ENCODE results near the gene PER2.

The PER2 gene

DNA sequence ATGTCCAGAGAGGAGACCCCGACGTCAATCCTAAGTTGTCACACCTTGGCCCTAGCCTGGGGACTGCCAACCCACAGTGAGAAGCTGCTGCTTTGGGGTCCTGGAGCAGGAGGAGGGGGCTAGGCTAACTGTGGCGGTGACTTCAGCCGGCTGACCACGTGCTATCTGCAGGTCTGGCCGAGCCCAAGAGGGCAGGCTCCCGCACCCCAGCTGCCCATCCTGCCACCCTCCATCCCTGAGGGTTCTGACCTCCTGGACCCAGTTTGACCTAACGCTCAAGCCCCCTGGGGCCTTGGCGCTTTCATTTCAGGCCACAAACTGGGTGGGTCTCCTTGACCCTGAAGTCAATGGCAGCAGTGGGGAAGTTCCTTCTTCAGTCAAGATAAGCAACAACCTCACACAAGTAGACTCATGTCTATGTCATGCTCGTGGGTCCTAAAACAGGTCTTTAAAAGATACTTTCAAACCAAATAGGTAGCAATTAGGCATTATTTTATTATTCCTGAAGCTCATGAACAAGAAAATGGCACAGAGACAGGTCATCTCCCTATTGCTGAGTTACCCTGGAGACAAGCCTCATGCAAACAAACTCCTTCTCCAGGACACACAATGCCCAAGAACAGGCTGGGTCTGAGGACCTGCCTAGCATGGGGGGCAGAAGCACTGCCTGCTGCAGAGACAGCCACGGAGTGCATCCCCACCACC is 50.8 kb downstream of the PER2 start:
- ChIA-PET POLR2A (no interaction called here), CTCF (no interaction called here)
- TF ChIP-seq BHLHE40 (IDR thresholded peaks at IDR 0.05; ENCODE audit: borderline replicate concordance) = no peak
- no peak for TF ChIP-seq SP1 (IDR thresholded peaks at IDR 0.05)
- no peak for TF ChIP-seq CTBP1 (IDR thresholded peaks at IDR 0.05; ENCODE audit: borderline replicate concordance)
- no peak for TF ChIP-seq FOXK2 (IDR thresholded peaks at IDR 0.05)
- TF ChIP-seq FOXA1 (IDR thresholded peaks at IDR 0.05) = no peak
- no peak for TF ChIP-seq SUZ12 (IDR thresholded peaks at IDR 0.05)
- TF ChIP-seq LEF1 (IDR thresholded peaks at IDR 0.05; ENCODE audit: borderline replicate concordance) = no peak
- TF ChIP-seq ZNF384 (IDR thresholded peaks at IDR 0.05) = no peak
- TF ChIP-seq NFRKB (IDR thresholded peaks at IDR 0.05) = no peak
- DNase-seq (ENCODE audit: extremely low spot score) = no peak

DNA sequence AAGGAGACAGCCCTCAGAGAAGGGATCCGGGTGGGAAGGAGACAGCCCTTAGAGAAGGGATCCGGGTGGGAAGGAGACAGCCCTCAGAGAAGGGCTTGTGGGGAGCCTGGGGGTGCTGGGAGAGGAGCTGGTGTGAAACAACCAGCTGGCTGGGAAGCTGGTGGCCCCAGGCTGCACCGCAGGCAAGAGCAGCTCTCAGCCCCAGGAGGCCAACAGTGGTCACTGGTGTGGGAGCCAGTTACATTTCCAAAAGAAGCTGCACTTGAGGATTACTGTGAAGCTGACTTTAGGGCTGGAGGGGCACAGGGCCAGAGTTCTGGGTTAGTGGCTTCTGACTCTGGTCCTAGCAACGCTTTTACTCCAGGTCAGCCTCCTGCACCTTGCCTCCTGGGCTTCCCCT is 51.8 kb downstream of the PER2 start:
- ChIA-PET POLR2A (interaction anchor here (2.5 kb wide), 1 partner anchor 32 kb away, joined by 10 read pairs; the partner anchor contains the start of gene ILKAP), CTCF (no interaction called here)
- no peak for DNase-seq (ENCODE audit: extremely low spot score)
- TF ChIP-seq TARDBP (IDR thresholded peaks at IDR 0.05) (no peak), CTBP1 (IDR thresholded peaks at IDR 0.05; ENCODE audit: borderline replicate concordance) (no peak), SUZ12 (IDR thresholded peaks at IDR 0.05) (no peak), ELF4 (IDR thresholded peaks at IDR 0.05) (no peak), ARNT (IDR thresholded peaks at IDR 0.05) (no peak)
- TF ChIP-seq, protein P1, sequence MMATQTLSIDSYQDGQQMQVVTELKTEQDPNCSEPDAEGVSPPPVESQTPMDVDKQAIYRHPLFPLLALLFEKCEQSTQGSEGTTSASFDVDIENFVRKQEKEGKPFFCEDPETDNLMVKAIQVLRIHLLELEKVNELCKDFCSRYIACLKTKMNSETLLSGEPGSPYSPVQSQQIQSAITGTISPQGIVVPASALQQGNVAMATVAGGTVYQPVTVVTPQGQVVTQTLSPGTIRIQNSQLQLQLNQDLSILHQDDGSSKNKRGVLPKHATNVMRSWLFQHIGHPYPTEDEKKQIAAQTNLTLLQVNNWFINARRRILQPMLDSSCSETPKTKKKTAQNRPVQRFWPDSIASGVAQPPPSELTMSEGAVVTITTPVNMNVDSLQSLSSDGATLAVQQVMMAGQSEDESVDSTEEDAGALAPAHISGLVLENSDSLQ (IDR thresholded peaks at IDR 0.05) = no peak

DNA sequence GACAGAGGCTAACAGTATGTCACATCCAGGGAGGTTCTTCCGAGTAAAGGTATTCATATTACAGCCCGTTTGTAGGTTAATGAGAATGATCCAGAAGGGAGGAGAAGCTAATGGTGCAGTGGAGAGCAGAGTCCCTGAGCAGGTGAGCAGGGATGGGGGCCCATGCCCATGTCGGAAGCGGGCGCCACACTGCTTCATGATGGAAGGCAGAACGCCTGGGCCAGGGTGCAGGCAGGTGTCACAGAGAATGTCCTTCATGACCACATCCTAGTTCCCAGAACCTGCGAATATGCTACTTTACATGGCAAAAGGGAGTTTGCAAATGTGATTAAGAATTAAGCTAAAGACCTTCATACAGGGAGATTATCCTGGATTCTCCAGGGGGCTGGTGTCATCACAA is 52.6 kb downstream of the PER2 start:
- CTCF ChIA-PET = no interaction called here
- POLR2A ChIA-PET = interaction anchor here (2.5 kb wide), 1 partner anchor 32 kb away, joined by 10 read pairs; the partner anchor contains the start of gene ILKAP
- no peak for TF ChIP-seq FOXK2 (IDR thresholded peaks at IDR 0.05)
- no peak for TF ChIP-seq SP1 (IDR thresholded peaks at IDR 0.05)
- TF ChIP-seq NFRKB (IDR thresholded peaks at IDR 0.05) = no peak
- TF ChIP-seq FOXA1 (IDR thresholded peaks at IDR 0.05) = no peak
- no peak for TF ChIP-seq CTBP1 (IDR thresholded peaks at IDR 0.05; ENCODE audit: borderline replicate concordance)
- TF ChIP-seq ZNF384 (IDR thresholded peaks at IDR 0.05) = no peak
- no peak for TF ChIP-seq L3MBTL2 (conservative IDR thresholded peaks at IDR 0.05)
- TF ChIP-seq HDGF (IDR thresholded peaks at IDR 0.05; ENCODE audit: borderline replicate concordance) = no peak
- no peak for TF ChIP-seq LEF1 (IDR thresholded peaks at IDR 0.05; ENCODE audit: borderline replicate concordance)
- TF ChIP-seq BHLHE40 (IDR thresholded peaks at IDR 0.05; ENCODE audit: borderline replicate concordance) = no peak
- TF ChIP-seq SUZ12 (IDR thresholded peaks at IDR 0.05) = no peak
- TF ChIP-seq FOXM1 (IDR thresholded peaks at IDR 0.05; ENCODE audit: borderline replicate concordance) = no peak
- TF ChIP-seq, protein P1 (IDR thresholded peaks at IDR 0.05) = no peak
- no peak for TF ChIP-seq TARDBP (IDR thresholded peaks at IDR 0.05)
- TF ChIP-seq ELF4 (IDR thresholded peaks at IDR 0.05) = no peak
- TF ChIP-seq ARNT (IDR thresholded peaks at IDR 0.05) = no peak
- DNase-seq (ENCODE audit: extremely low spot score) = no peak

DNA sequence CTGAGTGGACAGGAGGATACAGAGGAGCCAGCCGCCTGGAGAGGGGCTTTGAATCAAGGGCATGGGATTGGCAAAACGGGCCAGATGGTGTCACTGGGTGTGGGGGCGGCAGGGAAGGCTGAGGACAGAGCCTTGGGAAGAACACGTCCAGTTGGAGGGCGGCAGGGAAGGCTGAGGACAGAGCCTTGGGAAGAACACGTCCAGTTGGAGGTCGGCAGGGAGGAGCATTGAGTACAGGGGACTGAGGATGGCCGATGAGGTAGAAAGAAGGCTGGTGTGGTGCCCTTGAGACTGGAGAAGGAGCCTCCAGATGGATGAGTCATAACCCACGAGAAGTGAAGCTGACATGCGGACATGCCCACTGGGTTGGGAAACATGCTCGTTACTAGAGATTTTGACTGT is 53.1 kb downstream of the PER2 start:
- POLR2A ChIA-PET = interaction anchor here (1.4 to 2.5 kb wide), 2 partner anchors 31 to 175 kb away, joined by 4 to 10 read pairs; partner anchors contain the start of genes ILKAP and SCLY
- CTCF ChIA-PET = no interaction called here
- no peak for DNase-seq (ENCODE audit: extremely low spot score)
- TF ChIP-seq L3MBTL2 (conservative IDR thresholded peaks at IDR 0.05) (no peak), FOXK2 (IDR thresholded peaks at IDR 0.05) (no peak), ELF4 (IDR thresholded peaks at IDR 0.05) (no peak), TARDBP (IDR thresholded peaks at IDR 0.05) (no peak), BHLHE40 (IDR thresholded peaks at IDR 0.05; ENCODE audit: borderline replicate concordance) (no peak)

DNA sequence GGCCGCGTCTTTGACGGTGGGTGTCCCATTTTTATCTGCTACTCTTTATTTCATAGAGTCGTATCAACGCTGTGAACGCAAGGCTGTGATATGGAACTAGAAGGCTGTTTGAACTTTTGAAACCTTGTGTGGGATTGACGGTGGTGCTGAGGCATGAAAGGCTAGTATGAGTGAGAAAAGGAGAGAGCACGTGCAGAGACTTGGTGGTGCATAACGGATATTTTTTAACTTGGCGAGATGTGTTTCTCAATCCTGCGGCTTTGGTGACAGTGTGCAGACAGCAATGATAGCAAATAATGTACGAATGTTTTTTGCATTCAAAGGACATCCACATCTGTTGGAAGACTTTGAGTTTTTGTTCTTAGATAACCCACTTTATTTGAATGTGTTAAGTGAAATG is 54.8 kb downstream of the PER2 start:
- CTCF ChIA-PET = interaction anchor here (0.5 kb wide), 1 partner anchor 27 kb away, joined by 3 read pairs; no protein-coding TSS in a partner anchor
- POLR2A ChIA-PET = interaction anchor here (0.6 to 1.0 kb wide), 4 partner anchors 9 to 41 kb away, joined by 3 to 4 read pairs (median 3); no protein-coding TSS in a partner anchor
- TF ChIP-seq FOXM1 (IDR thresholded peaks at IDR 0.05; ENCODE audit: borderline replicate concordance) (no peak), BHLHE40 (IDR thresholded peaks at IDR 0.05; ENCODE audit: borderline replicate concordance) (no peak), TARDBP (IDR thresholded peaks at IDR 0.05) (no peak), SUZ12 (IDR thresholded peaks at IDR 0.05) (no peak), FOXA1 (IDR thresholded peaks at IDR 0.05) (no peak), CTBP1 (IDR thresholded peaks at IDR 0.05; ENCODE audit: borderline replicate concordance) (no peak), SP1 (IDR thresholded peaks at IDR 0.05) (no peak), ARNT (IDR thresholded peaks at IDR 0.05) (no peak)
- DNase-seq (ENCODE audit: extremely low spot score) = no peak

DNA sequence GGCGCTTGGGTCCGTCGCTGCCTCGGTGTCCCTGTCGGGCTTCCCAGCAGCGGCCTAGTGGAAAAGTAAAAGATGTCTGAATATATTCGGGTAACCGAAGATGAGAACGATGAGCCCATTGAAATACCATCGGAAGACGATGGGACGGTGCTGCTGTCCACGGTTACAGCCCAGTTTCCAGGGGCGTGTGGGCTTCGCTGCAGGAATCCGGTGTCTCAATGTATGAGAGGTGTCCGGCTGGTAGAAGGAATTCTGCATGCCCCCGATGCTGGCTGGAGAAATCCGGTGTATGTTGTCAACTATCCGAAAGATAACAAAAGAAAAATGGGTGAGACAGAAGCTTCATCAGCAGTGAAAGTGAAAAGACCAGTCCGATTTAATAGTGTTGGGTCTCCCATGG is 56.6 kb downstream of the PER2 start:
- no peak for TF ChIP-seq CTBP1 (IDR thresholded peaks at IDR 0.05; ENCODE audit: borderline replicate concordance)
- no peak for TF ChIP-seq ZNF384 (IDR thresholded peaks at IDR 0.05)
- TF ChIP-seq TARDBP (IDR thresholded peaks at IDR 0.05) = no peak
- no peak for TF ChIP-seq SP1 (IDR thresholded peaks at IDR 0.05)
- TF ChIP-seq BHLHE40 (IDR thresholded peaks at IDR 0.05; ENCODE audit: borderline replicate concordance) = no peak
- no peak for TF ChIP-seq L3MBTL2 (conservative IDR thresholded peaks at IDR 0.05)
- no peak for TF ChIP-seq FOXM1 (IDR thresholded peaks at IDR 0.05; ENCODE audit: borderline replicate concordance)
- TF ChIP-seq, protein P1 (IDR thresholded peaks at IDR 0.05) = no peak
- TF ChIP-seq ELF4 (IDR thresholded peaks at IDR 0.05) = no peak
- TF ChIP-seq HDGF (IDR thresholded peaks at IDR 0.05; ENCODE audit: borderline replicate concordance) = no peak
- no peak for TF ChIP-seq LEF1 (IDR thresholded peaks at IDR 0.05; ENCODE audit: borderline replicate concordance)
- TF ChIP-seq SUZ12 (IDR thresholded peaks at IDR 0.05) = no peak
- TF ChIP-seq FOXA1 (IDR thresholded peaks at IDR 0.05) = no peak
- no peak for TF ChIP-seq NFRKB (IDR thresholded peaks at IDR 0.05)
- TF ChIP-seq FOXK2 (IDR thresholded peaks at IDR 0.05) = no peak
- CTCF ChIA-PET = no interaction called here
- POLR2A ChIA-PET = no interaction called here
- DNase-seq (ENCODE audit: extremely low spot score) = no peak

All from HEK293T (cell line).